ENCODE data around the gene FRMD8. TPM values are rescaled to one million over a fixed set of nuclear protein-coding genes. Genes with fewer than 3 reads are reported as not detected.

Gene FRMD8
- total and polyA plus RNA-seq, 2 of the 8 experiments (the other 6 are each of a cell fraction or from before 2014, with no cell fraction given) = 15.0 to 19.2 TPM

DNA sequence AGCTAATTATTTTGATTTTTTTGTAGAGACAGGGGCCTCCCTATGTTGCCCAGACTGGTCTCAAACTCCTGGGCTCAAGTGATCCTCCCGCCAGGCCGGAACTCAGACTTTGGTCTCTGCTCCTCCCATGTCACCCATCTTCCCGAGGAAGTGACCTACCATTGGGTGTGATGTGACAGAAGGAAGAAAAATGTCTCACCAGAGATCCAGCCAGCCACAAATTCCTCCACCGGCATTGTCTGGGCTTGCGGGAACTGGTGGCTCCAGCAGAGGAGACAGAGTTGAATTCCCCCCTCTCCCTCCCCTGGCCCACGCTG lies 4.8 kb upstream of the FRMD8 start:
- no peak overlapping the region for H3K27ac ChIP-seq (ENCODE audit: low read depth, low read length)
- no peaks in the 10 kb centered on the region for H3K79me2 ChIP-seq (ENCODE audit: control insufficient read depth in 1 of 2, insufficient read depth in 2 of 2, low read length in 2 of 2)
- H3K9ac ChIP-seq (replicated peaks in 1 of 4; ENCODE audit: extremely low read depth in 1 of 4, low read depth in 3 of 4, low read length in 3 of 4) = no peak overlapping the region
- WGBS, 2 experiments (ENCODE audit: extremely low coverage in 1 of 2, insufficient coverage in 1 of 2, insufficient read length in 1 of 2, insufficient replicate concordance in 2 of 2, low coverage in 1 of 2, low lambda C conversion rate in 2 of 2, missing lambda C conversion rate in 1 of 2) = 89% methylated on average over 6 of the region's 6 CpGs; no CpG with 5 or more reads in 1 of the 2 experiments
- FAIRE-seq (no peak), DNase-seq (ENCODE audit: low read depth in 1 of 2, low spot score in 2 of 2) (no peak)
- H3K27me3 ChIP-seq (replicated peaks in 1 of 4; ENCODE audit: control insufficient read depth in 3 of 4, extremely low read depth in 1 of 4, insufficient read depth in 3 of 4, low read length in 3 of 4) = 0 out of 7 replicates have a peak, but pooled peaks cover 0 to 1% (median 0%) of the 10 kb centered on the region in 4 experiments
- no peak overlapping the region for H3K23ac ChIP-seq (ENCODE audit: insufficient read length)
- no peak overlapping the region for H2AK5ac ChIP-seq (ENCODE audit: low read depth, low read length)
- peaks cover 2% of the 10 kb centered on the region; the same call in 1 of the 2 replicates for H3K23me2 ChIP-seq (ENCODE audit: low read depth, low read length)
- no peaks in the 10 kb centered on the region for H3K79me1 ChIP-seq (ENCODE audit: low read depth, low read length)
- peaks cover 0 to 12% (median 11%) of the 10 kb centered on the region in 4 experiments; a peak in 5 of 7 replicates for H3K4me1 ChIP-seq (replicated peaks in 1 of 4; ENCODE audit: control insufficient read depth in 3 of 4, insufficient read depth in 4 of 4, low read length in 3 of 4)
- H4K8ac ChIP-seq (ENCODE audit: extremely low read depth, insufficient read depth, low read length) = no peak overlapping the region
- no peak overlapping the region for H3K4me3 ChIP-seq (ENCODE audit: extremely low read depth in 1 of 4, insufficient read depth in 2 of 4, low read depth in 3 of 4, low read length in 4 of 4)
- H3K56ac ChIP-seq (replicated peaks; ENCODE audit: insufficient read length, low read depth, low read length) = no peak overlapping the region
- H3K4ac ChIP-seq (replicated peaks; ENCODE audit: insufficient read length, low read depth, low read length) = no peak overlapping the region
- H3K9me3 ChIP-seq (ENCODE audit: insufficient read depth in 2 of 2, low read depth in 1 of 2, low read length in 1 of 2) = no peaks in the 10 kb centered on the region
- no peaks in the 10 kb centered on the region for H4K20me1 ChIP-seq (replicated peaks in 1 of 2; ENCODE audit: control insufficient read depth in 1 of 2, insufficient read depth in 2 of 2, low read length in 2 of 2)
- H2BK20ac ChIP-seq (ENCODE audit: low read length) = no peak overlapping the region
- TF ChIP-seq TBP (IDR thresholded peaks at IDR 0.05; ENCODE audit: low read depth, low read length) (no peak), MAFK (IDR thresholded peaks at IDR 0.05; ENCODE audit: low read depth, low read length) (no peak), YY1 (IDR thresholded peaks at IDR 0.05; ENCODE audit: low read depth, low read length) (no peak), CTBP2 (IDR thresholded peaks at IDR 0.05; ENCODE audit: borderline replicate concordance, insufficient read depth, insufficient read length, low read length) (no peak)
- TF ChIP-seq, protein P1, sequence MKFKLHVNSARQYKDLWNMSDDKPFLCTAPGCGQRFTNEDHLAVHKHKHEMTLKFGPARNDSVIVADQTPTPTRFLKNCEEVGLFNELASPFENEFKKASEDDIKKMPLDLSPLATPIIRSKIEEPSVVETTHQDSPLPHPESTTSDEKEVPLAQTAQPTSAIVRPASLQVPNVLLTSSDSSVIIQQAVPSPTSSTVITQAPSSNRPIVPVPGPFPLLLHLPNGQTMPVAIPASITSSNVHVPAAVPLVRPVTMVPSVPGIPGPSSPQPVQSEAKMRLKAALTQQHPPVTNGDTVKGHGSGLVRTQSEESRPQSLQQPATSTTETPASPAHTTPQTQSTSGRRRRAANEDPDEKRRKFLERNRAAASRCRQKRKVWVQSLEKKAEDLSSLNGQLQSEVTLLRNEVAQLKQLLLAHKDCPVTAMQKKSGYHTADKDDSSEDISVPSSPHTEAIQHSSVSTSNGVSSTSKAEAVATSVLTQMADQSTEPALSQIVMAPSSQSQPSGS (IDR thresholded peaks at IDR 0.05; ENCODE audit: low read length) = no peak
- TF ChIP-seq, protein P2, sequence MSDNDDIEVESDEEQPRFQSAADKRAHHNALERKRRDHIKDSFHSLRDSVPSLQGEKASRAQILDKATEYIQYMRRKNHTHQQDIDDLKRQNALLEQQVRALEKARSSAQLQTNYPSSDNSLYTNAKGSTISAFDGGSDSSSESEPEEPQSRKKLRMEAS (IDR thresholded peaks at IDR 0.05) = no peak
- H2BK12ac ChIP-seq (ENCODE audit: low read depth, low read length) = 0 out of 2 replicates have a peak overlapping the region, but pooled peaks have one; percentile 44
- no peak overlapping the region for H3K4me2 ChIP-seq (ENCODE audit: insufficient read depth in 1 of 2, low read depth in 2 of 2, low read length in 2 of 2)
- no peaks in the 10 kb centered on the region for H3K36me3 ChIP-seq (ENCODE audit: control insufficient read depth in 2 of 4, insufficient read depth in 4 of 4, low read length in 3 of 4)
- H2BK5ac ChIP-seq (ENCODE audit: low read depth, low read length) = peak overlapping the region; percentile 83
- no peak overlapping the region; the same call in 1 of the 2 replicates for H2BK15ac ChIP-seq (ENCODE audit: low read length)
- H3K14ac ChIP-seq (ENCODE audit: insufficient read length) = no peak overlapping the region
- peak overlapping the region; percentile 75; the same call in 1 of the 2 replicates for H3K18ac ChIP-seq (ENCODE audit: extremely low read depth, low read length)
- 0 out of 2 replicates have a peak overlapping the region, but pooled peaks have one; percentile 74 for H2AFZ ChIP-seq (ENCODE audit: low read length)
- H2BK120ac ChIP-seq (replicated peaks; ENCODE audit: low read depth, low read length) = peak overlapping the region; percentile 24
- CTCF ChIA-PET (ENCODE audit: partially characterized antibody) = interaction anchor here (0.7 to 5.2 kb wide), 11 partner anchors 9 to 128 kb away, joined by 3 to 30 read pairs (median 5); no protein-coding TSS in a partner anchor
- POLR2A ChIA-PET (ENCODE audit: partially characterized antibody) = interaction anchor here (0.6 to 2.1 kb wide), 4 partner anchors 8 to 61 kb away, joined by 3 to 9 read pairs (median 4); partner anchors contain the start of gene NEAT1
- H4K5ac ChIP-seq (ENCODE audit: insufficient read length, low read depth, low read length) = peak overlapping the region; percentile 39
- peak overlapping the region; percentile 96 for H4K91ac ChIP-seq (replicated peaks; ENCODE audit: insufficient read length, low read length)

All from H1 (cell line).